Measurements from ENCODE around the gene BOD1. TPM values are rescaled to one million over a fixed set of nuclear protein-coding genes. Genes with fewer than 3 reads are reported as not detected.

BOD1 gene
- total and polyA plus RNA-seq, 9 of the 15 experiments (the other 6 are each of a cell fraction or from before 2014, with no cell fraction given): 10.1 to 31.6 (median 22.6) TPM

DNA sequence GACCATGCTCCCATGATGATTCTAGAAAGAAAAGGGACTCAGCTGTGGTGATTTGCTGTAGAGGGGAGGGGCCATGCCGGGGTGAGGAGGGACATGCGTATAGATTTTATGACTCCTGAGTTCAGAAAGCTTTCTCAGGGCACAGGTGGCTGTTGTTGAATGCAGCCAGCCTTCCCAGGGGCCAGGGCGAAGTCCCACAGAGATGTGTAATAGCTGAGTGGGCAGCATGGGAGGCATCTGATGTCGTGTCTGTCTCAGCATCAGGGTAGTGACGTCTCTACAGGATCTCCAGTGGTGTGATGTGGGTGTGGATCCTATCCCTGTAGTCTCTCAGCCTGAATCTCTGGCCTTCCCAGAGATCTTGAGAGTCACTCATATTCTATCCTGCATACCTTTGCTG lies 7.8 kb upstream of the BOD1 start (continued):
- TF ChIP-seq, protein P1, sequence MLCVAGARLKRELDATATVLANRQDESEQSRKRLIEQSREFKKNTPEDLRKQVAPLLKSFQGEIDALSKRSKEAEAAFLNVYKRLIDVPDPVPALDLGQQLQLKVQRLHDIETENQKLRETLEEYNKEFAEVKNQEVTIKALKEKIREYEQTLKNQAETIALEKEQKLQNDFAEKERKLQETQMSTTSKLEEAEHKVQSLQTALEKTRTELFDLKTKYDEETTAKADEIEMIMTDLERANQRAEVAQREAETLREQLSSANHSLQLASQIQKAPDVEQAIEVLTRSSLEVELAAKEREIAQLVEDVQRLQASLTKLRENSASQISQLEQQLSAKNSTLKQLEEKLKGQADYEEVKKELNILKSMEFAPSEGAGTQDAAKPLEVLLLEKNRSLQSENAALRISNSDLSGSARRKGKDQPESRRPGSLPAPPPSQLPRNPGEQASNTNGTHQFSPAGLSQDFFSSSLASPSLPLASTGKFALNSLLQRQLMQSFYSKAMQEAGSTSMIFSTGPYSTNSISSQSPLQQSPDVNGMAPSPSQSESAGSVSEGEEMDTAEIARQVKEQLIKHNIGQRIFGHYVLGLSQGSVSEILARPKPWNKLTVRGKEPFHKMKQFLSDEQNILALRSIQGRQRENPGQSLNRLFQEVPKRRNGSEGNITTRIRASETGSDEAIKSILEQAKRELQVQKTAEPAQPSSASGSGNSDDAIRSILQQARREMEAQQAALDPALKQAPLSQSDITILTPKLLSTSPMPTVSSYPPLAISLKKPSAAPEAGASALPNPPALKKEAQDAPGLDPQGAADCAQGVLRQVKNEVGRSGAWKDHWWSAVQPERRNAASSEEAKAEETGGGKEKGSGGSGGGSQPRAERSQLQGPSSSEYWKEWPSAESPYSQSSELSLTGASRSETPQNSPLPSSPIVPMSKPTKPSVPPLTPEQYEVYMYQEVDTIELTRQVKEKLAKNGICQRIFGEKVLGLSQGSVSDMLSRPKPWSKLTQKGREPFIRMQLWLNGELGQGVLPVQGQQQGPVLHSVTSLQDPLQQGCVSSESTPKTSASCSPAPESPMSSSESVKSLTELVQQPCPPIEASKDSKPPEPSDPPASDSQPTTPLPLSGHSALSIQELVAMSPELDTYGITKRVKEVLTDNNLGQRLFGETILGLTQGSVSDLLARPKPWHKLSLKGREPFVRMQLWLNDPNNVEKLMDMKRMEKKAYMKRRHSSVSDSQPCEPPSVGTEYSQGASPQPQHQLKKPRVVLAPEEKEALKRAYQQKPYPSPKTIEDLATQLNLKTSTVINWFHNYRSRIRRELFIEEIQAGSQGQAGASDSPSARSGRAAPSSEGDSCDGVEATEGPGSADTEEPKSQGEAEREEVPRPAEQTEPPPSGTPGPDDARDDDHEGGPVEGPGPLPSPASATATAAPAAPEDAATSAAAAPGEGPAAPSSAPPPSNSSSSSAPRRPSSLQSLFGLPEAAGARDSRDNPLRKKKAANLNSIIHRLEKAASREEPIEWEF (CRISPR knock-in tag; IDR thresholded peaks at IDR 0.05): no peak
- TF ChIP-seq YY1 (IDR thresholded peaks at IDR 0.05; ENCODE audit: borderline replicate concordance in 1 of 3, control insufficient read depth in 1 of 3, extremely low read depth in 1 of 3, insufficient read depth in 3 of 3, insufficient read length in 1 of 3, insufficient replicate concordance in 2 of 3, low read depth in 1 of 3, low read length in 2 of 3) (no peak), ZNF316 (IDR thresholded peaks at IDR 0.05) (no peak), SFPQ (IDR thresholded peaks at IDR 0.05; ENCODE audit: low read depth, low read length) (no peak), CC2D1A (IDR thresholded peaks at IDR 0.05) (no peak)

Measured in K562 (cell line).